HEK293T (cell line): ENCODE data around the gene IFT88.

ENCODE experiments used
- CTCF ChIA-PET: fragments of 350-600 bp; formaldehyde crosslinking; extraction: SDS; loops from one replicate; lab custom pipeline; 2021; ENCODE audit warnings: antibody characterized with exemption, inconsistent platforms; lab: Yijun Ruan, JAX
- POLR2A ChIA-PET: fragments of 350-600 bp; formaldehyde crosslinking; extraction: SDS; loops from one replicate; lab custom pipeline; 2020; ENCODE audit warnings: antibody characterized with exemption, inconsistent platforms; lab: Yijun Ruan, JAX
- DNase-seq: peaks from one replicate; pipeline ENCODE4 v3.0.0; 2012; ENCODE audit warnings: mixed read lengths; ENCODE audit errors: extremely low spot score
- ARNT ChIP-seq: fragments of 450-650 bp; IDR thresholded peaks from 2 replicates; pipeline ENCODE4 v1.6.1; 2017; ENCODE audit warnings: mild to moderate bottlenecking
- BHLHE40 ChIP-seq: fragments of 450-650 bp; IDR thresholded peaks from 2 replicates; pipeline ENCODE4 v1.6.1; 2016; ENCODE audit warnings: mild to moderate bottlenecking, moderate library complexity, borderline replicate concordance
- CTBP1 ChIP-seq: fragments of 450-650 bp; IDR thresholded peaks from 2 replicates; pipeline ENCODE4 v1.6.1; 2016; ENCODE audit warnings: borderline replicate concordance
- ELF4 ChIP-seq: fragments of 450-650 bp; IDR thresholded peaks from 2 replicates; pipeline ENCODE4 v1.6.1; 2017; ENCODE audit warnings: antibody characterized with exemption
- FOXA1 ChIP-seq: fragments of 450-650 bp; IDR thresholded peaks from 2 replicates; pipeline ENCODE4 v1.6.1; 2016; ENCODE audit warnings: mild to moderate bottlenecking
- FOXK2 ChIP-seq: fragments of 450-650 bp; IDR thresholded peaks from 2 replicates; pipeline ENCODE4 v1.6.1; 2016; ENCODE audit warnings: mild to moderate bottlenecking
- FOXM1 ChIP-seq: fragments of 450-650 bp; IDR thresholded peaks from 2 replicates; pipeline ENCODE4 v1.6.1; 2017; ENCODE audit warnings: mild to moderate bottlenecking, borderline replicate concordance
- HDGF ChIP-seq: fragments of 450-650 bp; IDR thresholded peaks from 2 replicates; pipeline ENCODE4 v1.6.1; 2017; ENCODE audit warnings: antibody characterized with exemption, borderline replicate concordance
- L3MBTL2 ChIP-seq: fragments of 450-650 bp; conservative IDR thresholded peaks from 2 replicates; pipeline ENCODE4 v1.6.1; 2016; ENCODE audit warnings: mild to moderate bottlenecking
- LEF1 ChIP-seq: fragments of 450-650 bp; IDR thresholded peaks from 2 replicates; pipeline ENCODE4 v1.6.1; 2017; ENCODE audit warnings: mild to moderate bottlenecking, borderline replicate concordance
- NFRKB ChIP-seq: fragments of 450-650 bp; IDR thresholded peaks from 2 replicates; pipeline ENCODE4 v1.6.1; 2016; ENCODE audit warnings: mild to moderate bottlenecking, moderate library complexity
- PKNOX1 ChIP-seq: fragments of 450-650 bp; IDR thresholded peaks from 2 replicates; pipeline ENCODE4 v1.6.1; 2016
- SP1 ChIP-seq: fragments of 450-650 bp; IDR thresholded peaks from 2 replicates; pipeline ENCODE4 v1.6.1; 2017
- SUZ12 ChIP-seq: fragments of 450-650 bp; IDR thresholded peaks from 2 replicates; pipeline ENCODE4 v1.6.1; 2016; ENCODE audit warnings: mild to moderate bottlenecking
- TARDBP ChIP-seq: fragments of 450-650 bp; IDR thresholded peaks from 2 replicates; pipeline ENCODE4 v1.6.1; 2016
- ZNF384 ChIP-seq: fragments of 450-650 bp; IDR thresholded peaks from 2 replicates; pipeline ENCODE4 v1.6.1; 2016

IFT88 gene

GRCh38 chr13:20713014-20713376 lies 146.0 kb downstream of the IFT88 start:
- TF ChIP-seq FOXM1, result no peak
- no peak for TF ChIP-seq FOXK2
- TF ChIP-seq ZNF384, result no peak
- no peak for TF ChIP-seq SUZ12
- no peak for TF ChIP-seq ARNT
- no peak for TF ChIP-seq BHLHE40
- no peak for TF ChIP-seq NFRKB
- no peak for TF ChIP-seq LEF1
- TF ChIP-seq HDGF, result no peak
- TF ChIP-seq CTBP1, result no peak
- TF ChIP-seq FOXA1, result no peak
- TF ChIP-seq TARDBP, result no peak
- TF ChIP-seq PKNOX1, result no peak
- CTCF ChIA-PET, result no interaction called here
- DNase-seq, result no peak
- POLR2A ChIA-PET, result no interaction called here

- TF ChIP-seq PKNOX1, result no peak
- no peak for TF ChIP-seq ZNF384
- TF ChIP-seq ARNT, result no peak
- no peak for TF ChIP-seq BHLHE40
- TF ChIP-seq LEF1, result no peak
- TF ChIP-seq ELF4, result no peak
- no peak for TF ChIP-seq TARDBP
- no peak for TF ChIP-seq FOXM1
- no peak for TF ChIP-seq FOXK2
- no peak for TF ChIP-seq L3MBTL2
- TF ChIP-seq SP1, result no peak
- no peak for TF ChIP-seq FOXA1
- TF ChIP-seq CTBP1, result no peak
- TF ChIP-seq HDGF, result no peak
- no peak for TF ChIP-seq SUZ12
- POLR2A ChIA-PET, result no interaction called here
- CTCF ChIA-PET, result interaction anchor here (1.3 kb wide), 1 partner anchor 150 kb away, joined by 4 read pairs; no protein-coding TSS in a partner anchor
- no peak for DNase-seq
Measured at GRCh38 chr13:20713751-20714150, 146.8 kb downstream of the IFT88 start.

- ChIA-PET CTCF (interaction anchor here (1.3 kb wide), 1 partner anchor 150 kb away, joined by 4 read pairs; no protein-coding TSS in a partner anchor), POLR2A (no interaction called here)
- TF ChIP-seq CTBP1 (no peak), SP1 (no peak), PKNOX1 (no peak), ZNF384 (no peak), NFRKB (no peak), HDGF (no peak), LEF1 (no peak), TARDBP (no peak), L3MBTL2 (no peak), FOXA1 (no peak), ARNT (no peak), FOXM1 (no peak), SUZ12 (no peak), BHLHE40 (no peak), FOXK2 (no peak), ELF4 (no peak)
- DNase-seq, result no peak
Measured at GRCh38 chr13:20714161-20714560, 147.2 kb downstream of the IFT88 start.

- CTCF ChIA-PET, result interaction anchor here (1.3 kb wide), 2 partner anchors 9 to 151 kb away, joined by 3 to 4 read pairs; no protein-coding TSS in a partner anchor
Measured at GRCh38 chr13:20714563-20715329, 147.8 kb downstream of the IFT88 start.

GRCh38 chr13:20715330-20715712 lies 148.4 kb downstream of the IFT88 start:
- DNase-seq, result no peak
- TF ChIP-seq SUZ12, result no peak
- TF ChIP-seq ZNF384, result no peak
- no peak for TF ChIP-seq CTBP1
- no peak for TF ChIP-seq L3MBTL2
- no peak for TF ChIP-seq ELF4
- no peak for TF ChIP-seq LEF1
- TF ChIP-seq FOXM1, result no peak
- no peak for TF ChIP-seq NFRKB
- TF ChIP-seq HDGF, result no peak
- no peak for TF ChIP-seq SP1
- TF ChIP-seq BHLHE40, result no peak
- no peak for TF ChIP-seq FOXA1
- no peak for TF ChIP-seq ARNT
- TF ChIP-seq FOXK2, result no peak
- TF ChIP-seq TARDBP, result no peak
- no peak for TF ChIP-seq PKNOX1
- POLR2A ChIA-PET, result no interaction called here
- CTCF ChIA-PET, result interaction anchor here (1.3 kb wide), 1 partner anchor 8 kb away, joined by 3 read pairs; no protein-coding TSS in a partner anchor

More at GRCh38 chr13:20714563-20715329, 147.8 kb downstream of the IFT88 start:
- TF ChIP-seq FOXK2 (no peak), SUZ12 (no peak)
- no peak for DNase-seq
- POLR2A ChIA-PET, result no interaction called here
